H1 (cell line): ENCODE measurements around the gene SERPINB2. TPM values are rescaled to one million over a fixed set of nuclear protein-coding genes. Genes with fewer than 3 reads are reported as not detected.

Experiments used
- CHD1 ChIP-seq: IDR thresholded peaks from 2 replicates; pipeline ENCODE4 v1.6.1; 2012; ENCODE audit warnings: low read depth, low read length, improper control_type of control experiment
- polyA plus RNA-seq, 7 experiments: library from polyadenylated mRNA; depleted of rRNA in 3 of 7; stranded (reverse) in 5 of 7; unstranded in 2 of 7; fragments of >200 nt in 5 of 7; fragments of 200-250 nt in 2 of 7; gene quantifications; 1 replicate in 5 of 7; 2 replicates in 1 of 7; 4 replicates in 1 of 7; pipeline versions ENCODE4 v1.2.1 to v1.2.3, GENCODE V29; 2011 to 2013; ENCODE audit warnings: missing spikeins in 2 of 7, mixed read lengths in 2 of 7
- total RNA-seq: library from RNA; stranded (reverse); fragmentation: NEBNext Ultra II Directional; extraction: Animal tissue kit (Norgen Biotek cat#: 25700); gene quantifications from 2 replicates; pipeline ENCODE4 v1.2.1, GENCODE V29; 2021
- TF ChIP-seq, protein P1 (sequence below): IDR thresholded peaks from 2 replicates; pipeline ENCODE4 v1.6.1; 2012; ENCODE audit warnings: inconsistent platforms
- TF ChIP-seq, protein P2 (sequence below): IDR thresholded peaks from 2 replicates; pipeline ENCODE4 v1.6.1; 2011; ENCODE audit warnings: low read depth, mild to moderate bottlenecking, low read length; ENCODE audit not compliant: insufficient read depth

The SERPINB2 gene
- total and polyA plus RNA-seq, 2 of the 8 experiments (the other 6 are each of a cell fraction or from before 2014, with no cell fraction given) = not detected

DNA sequence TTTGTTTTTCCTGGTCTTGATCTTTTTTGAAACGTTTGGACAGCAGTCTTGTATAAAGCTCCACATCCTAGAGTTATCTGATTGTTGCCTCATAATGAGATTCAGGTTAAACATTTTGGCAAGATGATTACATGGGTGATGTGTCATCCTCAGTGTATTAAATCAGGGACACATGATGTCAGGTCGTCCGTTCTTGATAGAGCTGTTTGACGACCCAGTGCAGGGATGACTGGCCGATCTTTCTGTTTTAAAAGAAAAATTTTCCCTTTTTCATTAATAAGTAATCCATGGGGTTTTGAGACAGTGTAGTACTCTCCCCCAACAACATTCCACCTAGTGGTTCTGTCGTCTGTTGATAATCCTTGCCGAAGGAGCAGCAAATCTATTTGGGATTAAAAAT, 44.5 kb upstream of the SERPINB2 start (continued):
- TF ChIP-seq, protein P1, sequence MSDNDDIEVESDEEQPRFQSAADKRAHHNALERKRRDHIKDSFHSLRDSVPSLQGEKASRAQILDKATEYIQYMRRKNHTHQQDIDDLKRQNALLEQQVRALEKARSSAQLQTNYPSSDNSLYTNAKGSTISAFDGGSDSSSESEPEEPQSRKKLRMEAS = no peak
- TF ChIP-seq, protein P2, sequence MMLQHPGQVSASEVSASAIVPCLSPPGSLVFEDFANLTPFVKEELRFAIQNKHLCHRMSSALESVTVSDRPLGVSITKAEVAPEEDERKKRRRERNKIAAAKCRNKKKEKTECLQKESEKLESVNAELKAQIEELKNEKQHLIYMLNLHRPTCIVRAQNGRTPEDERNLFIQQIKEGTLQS = no peak
- TF ChIP-seq CHD1 = no peak
- TF ChIP-seq, all 59 proteins: peak for 0
